Fibroblast of skin of left biceps (primary cell): ENCODE results near the gene CHM.
"Not testable (repeated sequence)": the region's sequence is repeated elsewhere in the genome, so short reads cannot be mapped to it uniquely, and the experiment has no call there.

Experiments used
- DNase-seq, 2 experiments: peaks; one replicate each; pipeline ENCODE4 v3.0.0-alpha.2; 2013; ENCODE audit warnings: low read depth in 2 of 2

Gene CHM

GRCh38 chrX:85998954-85999353, 48.4 kb downstream of the CHM start:
- DNase-seq: no peak

- DNase-seq: no peak
Observed at GRCh38 chrX:85996555-85996954, 50.8 kb downstream of the CHM start.

DNA sequence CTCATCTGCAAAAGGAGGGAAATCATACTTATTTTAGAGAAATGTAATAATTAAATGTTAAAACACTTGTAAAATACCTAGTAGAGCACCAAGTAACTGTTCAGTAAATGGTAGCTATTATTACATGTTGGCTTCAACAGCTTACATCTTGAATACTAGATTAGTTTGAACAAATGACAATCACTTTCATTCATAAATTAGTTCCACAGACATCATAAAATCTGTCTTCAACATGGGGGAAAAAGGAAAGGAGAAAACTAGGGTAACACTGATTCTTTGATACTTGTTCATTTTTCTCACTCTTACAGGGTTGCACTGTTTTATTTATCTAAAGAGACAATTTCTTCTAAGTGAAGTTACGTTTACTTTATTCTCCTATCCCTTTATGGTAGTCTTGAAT, 51.7 kb downstream of the CHM start:
- DNase-seq: no peak

DNA sequence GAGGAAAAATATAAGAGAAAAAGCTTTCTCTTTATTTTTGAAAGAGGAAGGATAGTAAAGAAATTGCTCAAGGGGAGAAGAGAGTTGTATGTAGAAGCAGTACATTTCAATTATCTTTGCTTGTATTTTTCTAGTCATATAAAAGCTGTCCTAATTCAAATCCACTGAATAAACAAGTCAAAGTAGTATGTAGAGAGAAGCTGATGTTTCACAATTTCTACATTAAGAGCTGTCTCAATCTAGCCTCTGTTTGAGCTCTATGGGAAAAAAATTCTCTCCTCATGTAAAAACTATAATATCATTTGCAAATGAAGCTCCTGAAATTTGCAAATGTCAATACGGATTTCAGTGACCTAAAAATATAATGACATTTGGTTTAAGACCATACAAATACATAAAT, 52.6 kb downstream of the CHM start:
- DNase-seq: no peak

DNA sequence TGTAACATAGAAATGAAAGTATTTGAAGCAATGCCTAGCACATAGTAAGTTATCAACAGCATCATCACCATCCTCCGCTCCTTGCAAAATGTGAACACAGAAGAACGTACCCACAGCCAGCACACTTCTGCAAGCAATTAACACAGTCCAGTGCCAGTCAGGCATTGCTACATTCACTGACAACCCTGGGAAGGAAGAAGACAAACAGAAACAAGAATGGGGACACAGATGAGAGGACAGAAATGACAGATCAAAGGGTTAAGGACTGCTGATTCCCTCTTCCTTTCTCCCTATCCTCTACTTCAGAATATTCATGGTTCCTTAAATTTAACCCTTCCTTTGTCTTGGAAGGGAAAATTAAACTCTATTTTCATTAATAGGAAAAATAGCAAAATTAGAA, 53.1 kb downstream of the CHM start:
- no peak for DNase-seq

- no peak for DNase-seq
Observed at GRCh38 chrX:85993539-85994197, 53.7 kb downstream of the CHM start.

DNA sequence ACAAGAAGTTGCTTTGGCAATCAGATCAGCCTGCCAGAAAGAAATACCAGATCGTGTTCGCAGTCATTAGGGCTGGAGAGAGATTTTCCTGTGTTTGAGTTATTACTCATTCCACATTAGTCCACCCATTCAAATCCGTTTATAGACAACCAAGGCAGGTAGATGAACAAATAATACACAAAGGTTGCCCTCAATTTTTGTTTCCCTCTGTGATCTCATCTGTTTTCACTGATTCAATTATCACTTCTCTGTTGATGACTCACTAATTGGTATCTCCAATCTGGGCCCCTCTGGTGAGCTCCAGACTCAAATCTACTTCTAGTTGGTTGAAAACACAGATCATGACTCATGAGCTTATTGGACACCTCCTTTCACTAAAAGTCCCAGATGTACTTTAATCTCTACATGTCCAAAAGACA, 54.5 kb downstream of the CHM start:
- DNase-seq: no peak

DNA sequence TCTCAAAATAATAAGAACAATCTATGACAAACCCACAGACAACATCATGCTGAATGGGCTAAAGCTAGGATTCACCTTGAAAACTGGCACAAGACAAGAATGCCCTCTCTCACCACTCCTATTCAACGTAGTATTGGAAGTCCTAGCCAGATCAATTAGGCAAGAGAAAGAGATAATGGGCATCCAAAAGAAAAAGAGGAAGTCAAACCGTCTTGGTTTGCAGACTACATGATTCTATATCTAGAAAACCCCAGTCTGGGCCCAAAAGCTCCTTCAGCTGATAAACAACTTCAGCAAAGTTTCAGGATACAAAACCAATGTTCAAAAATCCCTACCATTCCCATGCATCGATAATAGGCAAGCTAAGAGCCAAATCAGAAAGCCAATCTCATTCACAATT, 59.0 kb downstream of the CHM start:
- DNase-seq: no peak

GRCh38 chrX:85980286-85980685, 67.1 kb downstream of the CHM start:
- no peak for DNase-seq

DNA sequence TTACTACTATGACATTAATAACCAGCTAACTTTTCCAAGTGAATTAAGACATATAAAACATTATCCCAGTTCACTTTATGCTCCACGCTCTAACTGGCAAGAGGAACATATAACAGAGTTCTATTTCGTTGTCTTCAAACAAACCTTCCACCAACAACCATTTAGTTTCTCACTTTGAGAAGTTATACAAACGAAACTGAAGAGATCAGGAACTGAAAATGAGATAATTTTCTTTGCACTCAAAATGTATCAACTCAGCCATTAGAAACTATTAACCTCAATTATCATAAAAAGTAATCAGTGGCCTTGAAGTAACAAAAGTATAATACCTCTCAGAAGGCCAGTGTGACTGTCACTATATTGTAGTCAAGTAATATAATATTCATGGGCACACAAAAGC, 70.1 kb downstream of the CHM start:
- no peak for DNase-seq

DNA sequence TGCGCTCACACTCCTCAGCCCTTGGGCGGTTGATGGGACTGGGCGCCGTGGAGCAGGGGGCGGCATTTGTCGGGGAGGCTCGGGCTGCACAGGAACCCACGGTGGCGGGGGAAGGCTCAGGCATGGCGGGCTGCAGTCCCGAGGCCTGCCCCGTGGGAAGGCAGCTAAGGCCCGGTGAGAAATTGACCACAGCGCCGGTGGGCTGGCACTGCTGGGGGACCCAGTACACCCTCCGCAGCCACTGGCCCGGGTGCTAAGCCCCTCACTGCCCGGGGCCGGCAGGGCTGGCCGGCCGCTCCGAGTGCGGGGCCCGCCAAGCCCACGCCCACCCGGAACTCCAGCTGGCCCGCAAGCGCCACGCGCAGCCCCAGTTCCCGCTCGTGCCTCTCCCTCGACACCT, 75.0 kb downstream of the CHM start:
- DNase-seq: not testable (repeated sequence)

DNA sequence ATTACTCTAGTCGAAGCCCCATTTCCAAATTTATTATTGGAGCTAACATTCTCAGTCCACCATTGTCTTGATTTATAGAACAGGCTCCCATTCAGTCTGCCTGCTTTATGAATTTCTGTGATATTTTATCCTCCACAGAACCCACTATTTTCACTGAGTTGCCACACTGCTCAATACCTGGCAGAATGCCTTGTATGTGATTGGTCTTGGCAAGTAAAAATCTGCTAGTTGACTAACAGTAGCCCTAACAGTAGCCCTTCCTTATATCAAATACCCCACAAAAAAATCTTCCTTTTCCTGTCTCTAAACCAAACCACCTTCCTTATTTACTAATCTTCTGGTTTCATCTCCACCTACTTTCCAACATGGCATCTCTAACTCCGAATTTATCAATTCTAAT, 82.6 kb downstream of the CHM start:
- no peak for DNase-seq

DNA sequence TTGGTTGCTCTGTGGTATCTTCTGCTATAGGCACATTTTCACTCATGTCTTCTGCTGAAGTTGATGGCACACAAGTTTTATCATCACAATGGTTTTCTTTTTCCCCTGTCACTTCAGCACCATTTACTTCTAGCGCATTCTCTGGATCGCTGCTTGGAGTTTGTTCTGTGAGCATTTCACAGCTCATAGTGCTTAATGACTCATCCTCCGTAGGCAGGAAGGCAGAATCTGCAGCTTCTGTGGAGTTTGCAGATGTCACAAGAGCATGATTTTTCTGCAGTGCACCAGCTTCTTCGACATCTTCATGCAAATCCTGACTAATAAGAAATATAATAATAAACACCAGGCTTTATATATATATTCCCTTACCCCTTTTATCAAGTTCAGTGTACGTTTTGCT, 83.6 kb downstream of the CHM start:
- DNase-seq: peak; percentile 23

DNA sequence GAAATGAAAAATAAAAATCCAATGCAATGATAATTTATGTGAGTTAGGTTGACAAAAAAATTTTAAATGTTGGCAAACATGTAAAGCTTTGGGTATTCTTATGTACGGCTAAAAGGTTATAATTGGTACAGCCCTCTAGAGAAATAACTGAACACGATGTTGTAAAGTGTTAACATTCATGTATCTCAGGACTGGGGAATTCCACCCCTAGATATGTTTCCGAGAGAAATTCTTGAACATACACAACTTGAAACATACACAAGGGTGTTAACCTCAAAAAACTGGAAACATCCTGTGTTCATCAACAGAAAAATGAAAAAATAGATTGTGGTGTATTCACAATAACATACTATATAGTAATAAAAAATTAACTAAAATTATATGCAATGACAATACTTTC, 91.8 kb downstream of the CHM start:
- DNase-seq: no peak

- DNase-seq: not testable (repeated sequence)
Observed at GRCh38 chrX:85944751-85945150, 102.6 kb downstream of the CHM start.

DNA sequence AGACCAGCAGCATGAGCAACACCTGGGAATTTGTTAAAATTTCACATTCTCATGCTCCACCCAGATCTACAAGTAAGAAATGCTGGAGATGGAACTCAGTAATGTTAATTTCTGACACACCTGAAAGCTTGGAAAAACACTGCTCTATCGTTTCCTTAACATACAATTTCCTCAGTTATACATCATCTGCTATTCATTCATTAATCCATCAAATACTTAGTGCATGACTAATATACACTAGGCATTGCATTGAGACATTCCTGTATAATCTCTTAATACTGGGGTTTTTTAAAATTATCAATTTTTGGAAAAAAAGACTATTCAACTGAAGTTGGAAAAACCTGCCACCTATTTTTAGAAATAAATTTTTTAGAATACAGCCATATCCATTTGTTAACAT, 106.1 kb downstream of the CHM start:
- no peak for DNase-seq

DNA sequence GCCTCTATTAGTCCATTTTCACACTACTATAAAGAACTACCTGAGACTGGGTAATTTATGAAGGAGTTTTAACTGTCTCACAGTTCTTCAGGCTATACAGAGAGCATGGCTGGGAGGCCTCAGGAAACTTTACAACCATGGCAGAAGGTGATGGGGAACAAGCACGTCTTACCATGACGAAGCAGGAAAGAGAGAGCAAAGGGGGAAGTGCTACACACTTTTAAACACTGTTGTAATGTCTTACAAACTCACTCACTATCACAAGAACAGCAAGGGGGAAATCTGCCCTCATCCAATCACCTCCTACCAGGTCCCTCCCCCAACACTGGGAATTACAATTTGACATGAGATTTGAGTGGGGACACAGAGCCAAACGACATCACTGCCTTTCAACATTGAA, 107.4 kb downstream of the CHM start:
- DNase-seq: not testable (repeated sequence)

DNA sequence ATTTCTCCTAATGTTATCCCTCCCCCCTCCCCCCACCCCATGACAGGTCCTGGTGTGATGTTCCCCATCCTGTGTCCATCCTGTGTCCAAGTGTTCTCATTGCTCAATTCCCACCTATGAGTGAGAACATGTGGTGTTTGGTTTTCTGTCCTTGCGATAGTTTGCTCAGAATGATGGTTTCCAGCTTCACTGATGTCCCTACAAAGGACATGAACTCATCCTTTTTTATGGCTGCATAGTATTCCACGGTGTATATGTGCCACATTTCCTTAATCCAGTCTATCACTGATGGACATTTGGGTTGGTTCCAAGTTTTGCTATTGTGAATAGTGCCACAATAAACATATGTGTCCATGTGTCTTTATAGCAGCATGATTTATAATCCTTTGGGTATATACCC, 113.0 kb downstream of the CHM start:
- DNase-seq: not testable (repeated sequence)

GRCh38 chrX:85930099-85930498, 117.3 kb downstream of the CHM start:
- no peak for DNase-seq

- no peak for DNase-seq
Observed at GRCh38 chrX:85928606-85929005, 118.8 kb downstream of the CHM start.

GRCh38 chrX:85927740-85928139, 119.6 kb downstream of the CHM start:
- DNase-seq: no peak

DNA sequence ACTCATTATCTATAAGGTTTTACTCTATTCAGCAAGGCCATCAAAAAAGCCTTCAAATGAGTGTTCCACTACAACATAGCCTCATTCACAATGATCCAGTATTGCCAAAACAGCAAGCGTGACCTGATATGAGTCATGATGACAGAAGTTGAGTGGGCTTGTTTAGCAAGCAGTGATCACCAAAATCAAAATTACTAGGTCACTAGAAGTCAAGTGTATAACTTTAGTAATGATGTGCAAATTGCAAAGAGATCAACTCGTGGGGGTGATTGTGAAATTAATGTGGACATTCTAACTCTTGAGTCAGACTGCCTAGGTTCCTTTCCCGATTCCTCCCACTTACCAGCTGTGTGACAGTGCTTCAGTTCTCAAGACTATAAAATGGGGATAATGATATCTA, 124.5 kb downstream of the CHM start:
- DNase-seq: peak in 1 of 2 experiments; percentile 5

DNA sequence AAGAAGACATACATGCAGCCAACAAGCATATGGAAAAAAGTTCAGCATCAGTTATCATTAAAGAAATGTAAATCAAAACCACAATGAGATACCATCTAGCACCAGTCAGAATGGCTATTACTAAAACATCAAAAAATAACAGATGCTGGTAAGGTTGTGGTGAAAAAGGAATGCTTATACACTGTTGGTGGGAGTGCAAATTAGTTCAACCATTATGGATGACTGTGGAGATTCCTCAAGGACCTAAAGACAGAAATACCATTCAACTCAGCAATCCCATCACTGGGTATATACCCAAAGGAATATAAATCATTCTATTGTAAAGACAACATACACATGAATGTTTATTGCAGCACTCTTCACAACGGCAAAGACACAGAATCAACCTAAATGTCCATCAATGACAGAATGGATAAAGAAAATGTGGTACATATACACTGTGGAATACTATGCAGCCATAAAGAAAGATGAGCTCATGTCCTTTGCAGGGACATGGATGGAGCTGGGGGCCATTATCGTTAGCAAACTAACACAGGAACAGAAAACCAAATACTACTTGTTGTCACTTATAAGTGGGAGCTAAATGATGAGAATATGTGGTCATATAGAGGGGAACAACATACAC, 130.6 kb downstream of the CHM start:
- peak; percentile 5 for DNase-seq

- no peak for DNase-seq
Observed at GRCh38 chrX:85914431-85914830, 132.9 kb downstream of the CHM start.
